Measurements from ENCODE around the gene LPIN2. TPM values are rescaled to one million over a fixed set of nuclear protein-coding genes. Genes with fewer than 3 reads are reported as not detected.

Gene LPIN2
- total RNA-seq, 1 donor from 2014 or later: 8.2 TPM

DNA sequence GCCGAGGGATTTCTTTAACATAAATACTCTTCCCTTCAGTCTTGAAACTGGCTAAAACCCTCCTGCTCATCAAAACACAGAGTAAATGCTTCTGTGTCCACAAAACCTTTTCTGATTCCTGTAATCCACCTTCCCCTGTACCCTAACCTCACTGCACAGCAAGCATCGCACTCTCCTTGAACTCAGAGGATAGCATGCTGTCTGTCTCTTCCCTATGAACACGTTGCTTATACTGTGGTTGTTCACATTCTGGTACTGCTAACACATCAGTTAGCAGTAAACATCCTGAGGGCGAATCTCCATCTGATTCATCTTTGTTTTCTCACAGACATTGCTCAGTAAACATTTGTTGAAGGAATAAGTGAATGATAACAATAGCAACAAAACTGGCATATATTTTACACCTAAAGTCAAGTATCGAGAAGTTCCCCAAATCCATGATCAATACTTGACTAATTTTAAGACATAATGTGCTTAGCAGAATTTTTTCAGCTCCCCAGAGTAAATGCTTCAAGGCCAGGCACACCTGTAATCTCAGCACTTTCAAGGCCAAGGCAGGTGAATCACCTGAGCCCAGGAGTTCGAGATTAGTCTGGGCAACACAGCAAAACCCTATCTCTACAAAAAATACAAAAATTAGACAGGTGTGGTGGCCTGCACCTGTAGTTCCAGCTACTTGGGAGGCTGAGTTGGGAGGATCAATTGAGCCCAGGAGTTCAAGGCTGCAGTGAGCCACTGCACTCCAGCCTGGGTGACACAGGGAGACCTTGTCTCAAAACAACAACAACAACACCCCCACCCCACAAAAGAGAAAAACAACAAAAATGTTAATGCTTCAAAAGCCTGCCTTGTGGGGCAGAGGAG, 45.6 kb upstream of the LPIN2 start:
- Histone ChIP-seq H3K27ac (replicated peaks) (peak overlapping the region; percentile 10), H3K4me3 (no peak overlapping the region), H3K4me1 (peaks cover 15% of the 10 kb centered on the region), H3K27me3 (ENCODE audit: low read depth) (no peaks in the 10 kb centered on the region), H3K9me3 (replicated peaks) (no peaks in the 10 kb centered on the region), H3K36me3 (no peaks in the 10 kb centered on the region)
- TF ChIP-seq, protein P1, sequence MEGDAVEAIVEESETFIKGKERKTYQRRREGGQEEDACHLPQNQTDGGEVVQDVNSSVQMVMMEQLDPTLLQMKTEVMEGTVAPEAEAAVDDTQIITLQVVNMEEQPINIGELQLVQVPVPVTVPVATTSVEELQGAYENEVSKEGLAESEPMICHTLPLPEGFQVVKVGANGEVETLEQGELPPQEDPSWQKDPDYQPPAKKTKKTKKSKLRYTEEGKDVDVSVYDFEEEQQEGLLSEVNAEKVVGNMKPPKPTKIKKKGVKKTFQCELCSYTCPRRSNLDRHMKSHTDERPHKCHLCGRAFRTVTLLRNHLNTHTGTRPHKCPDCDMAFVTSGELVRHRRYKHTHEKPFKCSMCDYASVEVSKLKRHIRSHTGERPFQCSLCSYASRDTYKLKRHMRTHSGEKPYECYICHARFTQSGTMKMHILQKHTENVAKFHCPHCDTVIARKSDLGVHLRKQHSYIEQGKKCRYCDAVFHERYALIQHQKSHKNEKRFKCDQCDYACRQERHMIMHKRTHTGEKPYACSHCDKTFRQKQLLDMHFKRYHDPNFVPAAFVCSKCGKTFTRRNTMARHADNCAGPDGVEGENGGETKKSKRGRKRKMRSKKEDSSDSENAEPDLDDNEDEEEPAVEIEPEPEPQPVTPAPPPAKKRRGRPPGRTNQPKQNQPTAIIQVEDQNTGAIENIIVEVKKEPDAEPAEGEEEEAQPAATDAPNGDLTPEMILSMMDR (IDR thresholded peaks at IDR 0.05; ENCODE audit: borderline replicate concordance): no peak
- no peak for DNase-seq
- intact Hi-C loops (cut with micrococcal nuclease): no loop called here

DNA sequence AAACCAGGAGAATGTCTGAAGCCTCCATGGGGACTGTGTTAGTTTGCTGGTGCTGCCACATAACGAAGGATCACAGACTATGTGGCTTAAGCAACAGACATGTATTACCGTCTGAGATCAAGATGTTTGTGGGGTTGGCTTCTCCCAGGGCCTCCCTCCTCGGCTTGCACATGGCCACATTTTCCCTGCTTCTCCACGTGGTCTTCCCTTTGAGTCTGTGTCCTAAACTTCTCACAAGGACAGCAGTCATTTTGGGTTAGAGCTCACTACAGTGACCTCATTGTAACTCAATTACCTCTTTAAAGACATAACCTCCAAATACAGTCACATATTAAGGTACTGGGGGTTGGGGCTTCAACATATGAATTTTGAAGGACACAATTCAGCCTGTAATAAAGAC, 44.6 kb upstream of the LPIN2 start:
- TF ChIP-seq, protein P1 (IDR thresholded peaks at IDR 0.05; ENCODE audit: borderline replicate concordance): no peak
- Histone ChIP-seq H3K4me3 (no peak overlapping the region), H3K36me3 (no peaks in the 10 kb centered on the region), H3K27ac (replicated peaks) (no peak overlapping the region), H3K4me1 (peaks cover 15% of the 10 kb centered on the region), H3K27me3 (ENCODE audit: low read depth) (no peaks in the 10 kb centered on the region), H3K9me3 (replicated peaks) (no peaks in the 10 kb centered on the region)
- intact Hi-C loops (cut with micrococcal nuclease): no loop called here
- no peak for DNase-seq

DNA sequence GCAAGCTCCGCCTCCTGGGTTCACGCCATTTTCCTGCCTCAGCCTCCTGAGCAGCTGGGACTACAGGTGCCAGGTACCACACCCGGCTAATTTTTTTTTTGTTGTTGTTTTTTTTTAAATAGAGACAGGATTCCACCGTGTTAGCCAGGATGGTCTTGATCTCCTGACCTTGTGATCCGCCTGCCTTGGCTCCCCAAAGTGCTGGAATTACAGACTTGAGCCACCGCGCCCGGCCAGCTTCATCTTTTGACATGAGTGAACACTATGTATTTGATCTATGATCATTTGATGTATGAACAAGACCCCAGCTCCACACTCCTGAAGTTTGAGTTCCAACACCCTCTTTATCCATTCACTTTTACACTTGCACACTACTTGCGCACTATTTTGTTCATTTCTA, 43.4 kb upstream of the LPIN2 start:
- Histone ChIP-seq H3K36me3 (no peaks in the 10 kb centered on the region), H3K27ac (replicated peaks) (no peak overlapping the region), H3K9me3 (replicated peaks) (no peaks in the 10 kb centered on the region), H3K4me1 (peaks cover 15% of the 10 kb centered on the region), H3K27me3 (ENCODE audit: low read depth) (no peaks in the 10 kb centered on the region), H3K4me3 (no peak overlapping the region)
- DNase-seq: no peak
- TF ChIP-seq, protein P1 (IDR thresholded peaks at IDR 0.05; ENCODE audit: borderline replicate concordance): no peak
- intact Hi-C loops (cut with micrococcal nuclease): no loop called here

DNA sequence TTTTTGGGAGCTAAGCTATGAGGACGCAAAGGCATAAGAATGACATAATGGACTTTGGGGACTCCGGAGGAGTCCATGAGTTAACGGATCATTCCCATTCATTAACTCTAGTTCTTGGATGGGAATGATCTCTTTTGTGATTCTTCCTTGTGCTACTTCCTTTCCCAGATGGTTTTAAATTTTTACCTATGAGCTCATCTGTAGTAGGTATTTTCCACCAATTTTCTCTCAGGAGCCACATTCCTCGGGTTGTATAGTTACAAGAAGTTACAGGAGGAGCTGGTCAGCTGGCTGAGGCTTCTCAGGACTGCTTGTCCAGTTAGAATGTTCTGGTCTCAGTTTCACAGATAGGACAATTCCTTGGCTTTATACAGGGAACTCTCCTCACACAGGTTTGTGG, 42.9 kb upstream of the LPIN2 start:
- TF ChIP-seq, protein P1 (IDR thresholded peaks at IDR 0.05; ENCODE audit: borderline replicate concordance): no peak
- DNase-seq: no peak
- Histone ChIP-seq H3K4me1 (peaks cover 15% of the 10 kb centered on the region), H3K36me3 (no peaks in the 10 kb centered on the region), H3K9me3 (replicated peaks) (no peaks in the 10 kb centered on the region), H3K4me3 (no peak overlapping the region), H3K27ac (replicated peaks) (no peak overlapping the region), H3K27me3 (ENCODE audit: low read depth) (no peaks in the 10 kb centered on the region)
- intact Hi-C loops (cut with micrococcal nuclease): no loop called here

DNA sequence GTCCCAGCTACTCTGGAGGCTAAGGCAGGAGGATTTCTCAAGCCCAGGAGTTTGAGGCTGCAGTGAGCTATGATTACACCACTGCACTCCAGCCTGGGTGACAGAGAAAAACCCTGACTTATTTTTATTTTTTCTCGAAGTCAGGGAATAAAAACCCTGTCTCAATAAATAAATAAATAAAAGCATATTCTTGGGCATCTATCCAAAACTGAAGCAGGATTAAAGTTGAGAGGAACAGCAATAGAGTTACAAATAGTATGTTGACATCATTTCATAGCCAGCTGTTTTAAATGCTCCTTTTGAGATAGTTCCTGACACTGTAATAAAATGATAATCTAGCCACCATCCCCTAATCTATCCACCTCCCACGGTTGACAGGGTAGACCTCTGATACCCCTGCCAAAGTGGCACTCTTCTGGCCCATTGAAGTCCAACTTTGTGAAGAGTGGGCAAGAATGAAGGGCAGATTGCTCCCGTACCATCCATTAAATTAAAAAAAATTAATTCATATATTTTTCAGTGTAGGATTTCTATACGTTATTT, 42.3 kb upstream of the LPIN2 start:
- peaks cover 10% of the 10 kb centered on the region for H3K4me1 ChIP-seq
- intact Hi-C loops (cut with micrococcal nuclease): no loop called here
- no peak overlapping the region for H3K27ac ChIP-seq (replicated peaks)
- no peaks in the 10 kb centered on the region for H3K9me3 ChIP-seq (replicated peaks)
- TF ChIP-seq, protein P1 (IDR thresholded peaks at IDR 0.05; ENCODE audit: borderline replicate concordance): no peak
- no peak for DNase-seq
- no peaks in the 10 kb centered on the region for H3K36me3 ChIP-seq
- no peak overlapping the region for H3K4me3 ChIP-seq
- no peaks in the 10 kb centered on the region for H3K27me3 ChIP-seq (ENCODE audit: low read depth)
